NCI-H1417 treated with DMSO at 0.1 percent for 48 hours (cell line): ENCODE data around the gene MT3.

Experiments used
- DNase-seq: peaks from one replicate; lab custom pipeline; 2025; lab: John Stamatoyannopoulos, UW

Gene MT3

DNA sequence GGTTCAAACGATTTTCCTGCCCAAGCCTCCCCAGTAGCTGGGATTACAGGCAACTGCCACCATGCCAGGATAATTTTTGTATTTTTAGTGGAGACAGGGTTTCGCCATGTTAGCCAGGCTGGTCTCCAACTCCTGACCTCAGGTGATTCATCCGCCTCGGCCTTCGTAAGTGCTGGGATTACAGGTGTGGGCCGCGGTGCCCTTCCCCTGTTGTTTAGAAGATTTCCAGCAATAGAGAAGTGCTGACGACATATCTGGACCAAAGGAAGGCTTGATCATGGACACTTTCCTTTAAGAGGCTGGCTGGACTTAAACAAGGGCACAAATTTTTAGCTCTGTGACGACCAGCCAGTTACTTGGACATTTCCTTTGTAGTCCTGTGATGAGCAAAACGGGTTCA, 41.9 kb downstream of the MT3 start:
- no peak for DNase-seq

DNA sequence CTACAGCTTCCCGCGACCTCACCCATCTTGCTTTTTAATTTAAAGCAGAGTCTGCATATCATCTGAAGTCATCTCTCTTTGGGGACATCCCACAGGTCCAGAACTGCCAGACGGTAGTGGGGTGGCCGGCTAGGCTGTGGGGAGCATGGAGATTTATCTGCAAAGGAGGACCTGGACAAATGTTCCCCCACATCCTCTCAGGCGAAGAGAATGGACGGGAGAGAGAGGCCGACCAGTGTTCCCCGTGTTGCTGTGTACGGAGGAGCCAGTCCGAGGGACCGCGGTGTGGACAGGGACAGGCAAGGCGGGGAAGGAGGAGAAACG, 42.5 kb downstream of the MT3 start:
- DNase-seq, result no peak

DNA sequence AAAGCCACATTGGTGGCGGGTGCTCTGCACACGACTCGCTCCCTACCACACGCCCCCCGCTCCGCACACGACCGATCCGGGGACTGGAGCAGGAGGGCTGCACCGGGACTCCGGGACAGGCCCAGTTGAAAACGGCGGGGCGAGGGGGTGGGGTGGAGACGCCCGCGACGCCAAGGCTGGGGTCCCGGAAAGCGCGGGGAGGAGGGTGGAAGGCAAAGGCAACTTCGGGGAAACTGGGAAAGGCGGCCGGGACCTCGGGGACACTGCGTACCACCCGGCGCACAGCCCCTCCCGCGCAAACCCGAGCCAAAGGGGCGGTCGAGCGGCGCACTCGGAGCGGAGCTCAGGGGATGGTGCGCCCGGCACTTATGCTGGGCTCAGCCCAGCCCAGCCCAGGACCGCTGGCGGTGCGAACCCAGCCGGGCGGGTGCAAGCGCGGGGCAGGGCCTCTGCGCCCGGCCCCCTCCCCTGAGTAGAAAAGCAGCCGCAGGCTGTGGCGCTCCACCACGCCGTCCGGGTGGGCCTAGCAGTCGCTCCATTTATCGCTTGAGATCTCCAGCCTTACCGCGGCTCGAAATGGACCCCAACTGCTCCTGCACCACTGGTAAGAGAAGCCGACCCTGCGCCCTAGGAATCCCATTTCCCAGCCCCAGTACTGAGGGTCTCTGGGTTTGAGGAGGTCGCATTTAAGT, 43.0 kb downstream of the MT3 start, which contains the start of gene MT1M:
TSS of gene MT1M (plus strand) at position 504 of the 692 bp plus-strand sequence. CDS start at position 577, 73 bp downstream.
- DNase-seq, result no peak

DNA sequence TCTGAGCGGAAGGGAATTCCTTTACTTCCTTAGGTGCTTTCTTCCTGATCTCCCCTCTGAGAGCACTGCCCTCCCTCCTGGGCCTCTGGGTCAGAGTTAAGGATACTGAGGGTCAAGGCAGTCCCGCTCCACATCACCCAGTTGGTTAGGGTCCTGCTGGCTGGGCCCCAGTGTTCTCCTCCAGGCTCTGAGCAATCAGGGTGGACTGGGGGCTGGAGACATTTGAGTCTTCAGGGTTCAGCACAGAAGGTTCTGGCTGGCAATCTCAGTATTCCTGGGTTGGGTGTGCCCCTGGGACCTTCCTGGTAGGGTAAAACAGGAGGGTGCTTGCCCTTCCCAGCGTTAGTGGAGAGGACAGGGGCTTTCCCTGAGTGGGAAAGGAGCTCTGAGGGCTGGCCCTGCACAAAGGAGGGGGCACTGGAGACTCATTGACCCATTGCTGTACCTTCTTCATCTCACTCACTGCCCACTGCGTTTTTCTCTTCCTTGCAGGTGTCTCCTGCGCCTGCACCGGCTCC, 43.6 kb downstream of the MT3 start:
- DNase-seq, result no peak

DNA sequence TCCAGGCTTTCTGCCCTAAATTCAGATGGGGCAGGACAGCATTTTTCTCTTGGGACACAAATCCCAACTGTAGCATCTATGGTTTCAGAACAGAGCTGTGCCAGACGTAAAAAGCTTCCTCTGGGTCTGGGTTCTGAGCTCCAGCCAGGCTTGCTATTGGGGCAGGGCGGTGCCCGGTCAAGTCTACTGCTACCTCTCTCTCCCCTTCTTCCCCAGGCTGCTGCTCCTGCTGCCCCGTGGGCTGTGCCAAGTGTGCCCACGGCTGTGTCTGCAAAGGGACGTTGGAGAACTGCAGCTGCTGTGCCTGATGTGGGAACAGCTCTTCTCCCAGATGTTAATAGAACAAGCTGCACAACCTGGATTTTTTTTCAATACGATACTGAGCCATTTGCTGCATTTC, 44.2 kb downstream of the MT3 start:
- DNase-seq, result no peak

DNA sequence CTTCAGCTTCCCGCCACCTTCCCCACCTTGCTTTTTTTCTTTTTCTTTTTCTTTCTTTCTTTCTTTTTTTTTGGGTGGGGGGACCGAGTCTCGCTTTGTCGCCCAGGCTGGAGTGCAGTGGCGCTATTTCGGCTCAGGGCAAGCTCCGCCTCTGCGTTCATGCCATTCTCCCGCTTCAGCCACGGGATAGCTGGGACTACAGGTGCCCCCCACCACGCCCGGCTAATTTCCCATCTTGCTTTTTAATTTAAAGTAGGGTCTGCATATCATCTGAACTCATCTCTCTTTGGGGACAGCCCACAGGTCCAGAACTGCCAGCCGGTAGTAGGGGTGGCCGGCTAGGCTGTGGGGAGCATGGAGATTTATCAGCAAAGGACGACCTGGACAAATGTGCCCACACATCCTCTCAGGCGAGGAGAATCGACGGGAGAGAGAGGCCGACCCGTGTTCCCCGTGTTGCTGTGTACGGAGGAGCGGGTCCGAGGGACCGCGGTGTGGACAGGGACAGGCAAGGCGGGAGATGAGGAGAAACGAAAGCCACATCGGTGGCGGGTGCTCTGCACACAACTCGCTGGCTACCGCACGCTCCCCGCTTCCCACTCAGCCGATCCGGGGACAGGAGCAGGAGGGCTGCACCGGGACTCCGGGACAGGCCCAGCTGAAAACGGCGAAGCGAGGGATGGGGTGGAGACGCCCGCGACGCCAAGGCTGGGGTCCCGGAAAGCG, 45.5 kb downstream of the MT3 start:
- no peak for DNase-seq

DNA sequence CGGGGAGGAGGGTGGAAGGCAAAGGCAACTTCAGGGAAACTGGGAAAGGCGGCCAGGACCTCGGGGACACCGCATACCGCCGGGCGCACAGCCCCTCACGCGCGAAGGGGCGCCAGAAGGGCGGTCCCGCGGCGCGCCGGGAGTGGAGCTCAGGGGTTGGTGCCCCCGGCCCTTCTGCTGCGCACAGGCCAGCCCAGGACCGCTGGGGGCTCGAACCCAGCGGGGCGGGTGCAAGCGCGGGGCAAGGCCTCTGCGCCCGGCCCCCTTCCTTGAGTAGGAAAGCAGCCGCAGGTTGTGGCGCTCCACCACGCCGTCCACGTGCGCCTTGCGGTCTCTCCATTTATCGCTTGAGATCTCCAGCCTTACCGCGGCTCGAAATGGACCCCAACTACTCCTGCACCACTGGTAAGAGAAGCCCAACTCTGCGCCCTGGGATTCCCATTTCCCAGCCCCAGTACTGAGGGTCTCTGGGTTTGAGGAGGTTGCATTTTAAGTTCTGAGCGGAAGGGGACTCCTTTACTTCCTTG, 46.2 kb downstream of the MT3 start:
- DNase-seq, result no peak

DNA sequence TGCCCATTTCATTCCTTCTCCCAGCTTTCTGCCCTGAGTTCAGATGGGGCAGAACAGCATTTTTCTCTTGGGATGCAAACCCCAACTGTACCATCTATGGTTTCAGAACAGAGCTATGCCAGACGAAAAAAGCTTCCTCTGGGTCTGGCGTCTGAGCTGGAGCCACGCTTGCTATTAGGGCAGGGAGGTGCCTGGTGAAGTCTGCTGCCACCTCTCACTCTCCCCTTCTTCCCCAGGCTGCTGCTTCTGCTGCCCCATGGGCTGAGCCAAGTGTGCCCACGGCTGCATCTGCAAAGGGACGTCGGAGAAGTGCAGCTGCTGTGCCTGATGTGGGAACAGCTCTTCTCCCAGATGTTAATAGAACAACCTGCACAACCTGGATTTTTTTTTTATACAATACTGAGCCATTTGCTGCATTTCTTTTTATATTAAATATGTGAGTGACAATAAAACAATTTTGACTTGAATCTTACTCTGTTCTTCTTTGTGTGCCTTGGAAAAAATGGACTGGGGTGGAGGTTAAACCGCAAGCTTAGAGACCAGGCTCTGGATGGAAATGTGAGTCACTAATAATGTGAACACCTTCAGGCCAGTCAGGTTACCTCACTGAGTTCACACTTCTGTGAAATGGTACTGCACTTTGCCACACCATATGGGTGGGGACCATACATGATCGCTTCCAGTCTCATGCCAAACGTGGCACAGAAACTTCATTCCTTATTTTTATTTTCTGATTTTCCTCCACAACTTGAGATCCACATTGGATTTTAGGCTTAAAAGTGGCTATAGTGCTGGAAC, 47.5 kb downstream of the MT3 start:
- no peak for DNase-seq

DNA sequence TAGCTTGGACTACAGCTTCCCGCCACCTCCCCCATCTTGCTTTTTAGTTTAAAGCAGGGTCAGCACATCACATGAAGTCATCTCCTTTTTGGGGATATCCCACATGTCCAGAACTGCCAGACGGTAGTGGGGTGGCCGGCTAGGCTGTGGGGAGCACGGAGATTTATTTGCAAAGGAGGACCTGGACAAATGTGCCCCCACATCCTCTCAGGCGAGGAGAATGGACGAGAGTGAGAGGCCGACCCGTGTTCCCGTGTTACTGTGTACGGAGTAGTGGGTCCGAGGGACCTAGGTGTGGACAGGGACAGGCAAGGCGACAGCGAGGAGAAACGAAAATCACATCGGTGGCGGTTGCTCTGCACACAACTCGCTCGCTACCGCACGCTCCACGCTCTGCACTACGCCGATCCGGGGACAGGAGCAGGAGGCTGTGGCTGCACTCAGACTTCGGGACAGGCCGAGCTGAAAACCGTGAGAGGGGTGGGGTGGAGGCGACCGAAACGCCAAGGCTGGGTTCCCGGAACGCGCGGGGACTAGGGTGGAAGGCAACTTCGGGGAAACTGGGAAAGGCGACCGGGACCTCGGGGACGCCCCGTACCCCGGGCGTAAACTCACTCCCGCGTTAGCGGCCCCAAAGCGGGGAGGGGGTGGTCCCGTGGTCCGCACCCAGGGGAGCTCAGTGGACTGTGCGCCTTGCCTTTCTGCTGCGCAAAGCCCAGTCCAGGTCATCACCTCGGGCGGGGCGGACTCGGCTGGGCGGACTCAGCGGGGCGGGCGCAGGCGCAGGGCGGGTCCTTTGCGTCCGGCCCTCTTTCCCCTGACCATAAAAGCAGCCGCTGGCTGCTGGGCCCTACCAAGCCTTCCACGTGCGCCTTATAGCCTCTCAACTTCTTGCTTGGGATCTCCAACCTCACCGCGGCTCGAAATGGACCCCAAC, 48.8 kb downstream of the MT3 start, which contains the start of gene MT1A:
TSS of gene MT1A (plus strand) at position 853 of the 937 bp plus-strand sequence. CDS start at position 926, 73 bp downstream.
- DNase-seq, result no peak

DNA sequence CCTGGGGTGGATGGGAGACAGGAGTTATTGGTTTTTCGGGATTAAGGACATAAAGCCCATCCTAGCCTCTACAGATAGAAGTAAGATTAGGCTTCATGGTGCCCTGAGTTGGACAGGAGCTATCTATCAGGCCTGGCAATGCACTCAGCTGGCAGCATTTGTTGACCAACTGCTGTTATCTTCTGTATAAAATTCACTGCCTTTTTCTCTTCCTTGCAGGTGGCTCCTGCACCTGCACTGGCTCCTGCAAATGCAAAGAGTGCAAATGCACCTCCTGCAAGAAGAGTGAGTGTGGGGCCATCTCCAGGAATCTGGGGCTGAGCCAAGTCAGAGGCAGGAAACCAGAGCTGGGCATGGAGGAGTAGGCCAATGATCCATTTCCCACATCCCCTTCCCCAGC, 49.7 kb downstream of the MT3 start:
- no peak for DNase-seq

DNA sequence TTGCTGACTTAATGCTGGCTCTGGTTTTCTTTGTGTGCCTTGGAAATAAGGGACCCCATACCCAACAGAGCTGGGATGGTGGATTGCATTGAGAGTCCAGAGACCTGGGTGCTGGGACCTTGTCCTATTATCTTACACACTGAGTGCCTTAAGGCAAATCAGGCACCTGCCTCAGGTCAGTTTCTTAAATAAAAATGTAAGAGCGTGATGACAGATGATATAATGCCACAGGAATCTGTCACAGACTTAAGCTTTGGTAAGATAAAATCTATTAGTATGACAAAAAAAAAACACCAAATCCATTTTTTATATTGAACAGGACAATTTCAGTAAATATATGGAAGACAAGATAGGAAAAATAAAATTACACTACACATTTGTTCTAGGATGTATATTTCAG, 50.7 kb downstream of the MT3 start:
- no peak for DNase-seq
